GM18867 (cell line): ENCODE results near the gene CAPN8.

Experiments
- ATAC-seq: cut with Tn5 transposase; IDR thresholded peaks from one replicate; pipeline ENCODE4 v1.9.1; 2021; ENCODE audit warnings: mild to moderate bottlenecking, moderate library complexity; ENCODE audit not compliant: unreplicated experiment

Gene CAPN8

DNA sequence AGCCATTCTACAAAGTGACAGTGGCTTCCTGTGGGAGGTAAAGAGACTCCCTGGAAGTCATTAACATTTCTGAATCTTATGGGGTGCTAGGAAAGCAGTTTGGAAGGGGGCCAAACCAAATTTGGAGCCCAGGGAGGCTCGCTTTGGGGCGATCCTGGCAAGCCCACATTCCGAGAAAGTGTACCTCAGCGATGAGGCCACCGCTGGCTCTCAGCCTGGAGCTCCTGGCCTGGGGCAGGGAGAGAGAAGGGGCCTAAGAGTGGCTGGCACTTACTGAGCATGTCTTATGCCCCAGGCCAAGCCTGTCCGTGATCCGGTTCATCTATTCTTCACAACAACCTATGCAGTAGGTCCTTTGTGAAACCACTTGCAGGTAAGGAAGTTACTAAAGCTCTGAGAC is 173.5 kb downstream of the CAPN8 start:
- no peak for ATAC-seq
